GM12891 (cell line): ENCODE measurements around the gene ADGRV1.

Source experiments
- PAX5 ChIP-seq: IDR thresholded peaks from 2 replicates; pipeline ENCODE4 v1.6.1; 2011; ENCODE audit warnings: low read length, moderate library complexity, mild to moderate bottlenecking; ENCODE audit not compliant: insufficient read depth, severe bottlenecking
- POLR2A ChIP-seq: IDR thresholded peaks from 2 replicates; pipeline ENCODE4 v1.6.1; 2011; ENCODE audit warnings: low read depth, low read length, control low read depth
- POLR2AphosphoS5 ChIP-seq: IDR thresholded peaks from 2 replicates; pipeline ENCODE4 v1.6.1; 2011; ENCODE audit warnings: low read depth, low read length, control low read depth
- POU2F2 ChIP-seq: IDR thresholded peaks from 2 replicates; pipeline ENCODE4 v1.6.1; 2011; ENCODE audit warnings: low read depth, mild to moderate bottlenecking, control low read depth, low read length, moderate library complexity
- TAF1 ChIP-seq: IDR thresholded peaks from 2 replicates; pipeline ENCODE4 v1.6.1; 2011; ENCODE audit warnings: low read depth, low read length, control low read depth

GRCh38 chr5:90628492-90628891, 69.9 kb downstream of the ADGRV1 start:
- no peak for TF ChIP-seq POLR2A
- no peak for TF ChIP-seq PAX5
- no peak for TF ChIP-seq POLR2AphosphoS5
- no peak for TF ChIP-seq TAF1
- no peak for TF ChIP-seq POU2F2
